ENCODE data around the gene PRMT1.
"Not testable (repeated sequence)": the region's sequence is repeated elsewhere in the genome, so short reads cannot be mapped to it uniquely, and the experiment has no call there.

Gene PRMT1

DNA sequence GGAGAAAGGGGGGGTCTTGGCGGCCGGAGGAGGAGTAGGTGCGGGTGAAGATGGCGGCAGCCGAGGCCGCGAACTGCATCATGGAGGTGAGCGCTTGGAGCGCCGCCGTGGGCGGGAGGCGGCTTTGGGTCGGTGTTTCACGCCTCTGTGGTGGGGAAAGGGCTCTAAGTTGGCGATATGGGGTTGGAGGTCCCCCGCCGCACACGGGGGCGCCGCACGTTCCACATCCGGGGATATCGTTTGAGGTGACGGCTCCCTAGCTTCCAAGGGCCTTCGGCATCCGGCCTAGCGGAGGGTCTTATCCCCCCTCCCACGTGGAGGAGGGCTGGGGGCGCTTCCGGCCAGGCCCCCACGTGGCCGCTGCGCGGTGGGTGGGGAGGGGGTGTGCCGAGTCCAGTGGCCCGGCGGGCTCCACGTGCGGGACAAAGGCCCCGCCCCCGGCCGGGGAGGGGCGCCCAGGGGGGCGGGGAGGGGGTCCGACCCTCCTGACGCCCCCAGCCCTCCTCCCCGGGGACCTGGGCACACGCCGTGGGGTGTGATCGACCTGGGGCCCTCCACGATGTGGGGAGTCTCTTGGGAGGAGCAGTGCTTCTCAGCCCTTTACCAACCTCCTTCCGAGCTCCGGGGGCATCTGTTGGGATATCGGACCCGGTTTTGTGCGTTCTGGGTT lies at the start of gene PRMT1:
Gene PRMT1, plus strand, starts transcription at position 41 of the 670 bp plus-strand sequence. Its CDS starts 10 bp downstream, at position 51.
- no peak for DNase-seq

DNA sequence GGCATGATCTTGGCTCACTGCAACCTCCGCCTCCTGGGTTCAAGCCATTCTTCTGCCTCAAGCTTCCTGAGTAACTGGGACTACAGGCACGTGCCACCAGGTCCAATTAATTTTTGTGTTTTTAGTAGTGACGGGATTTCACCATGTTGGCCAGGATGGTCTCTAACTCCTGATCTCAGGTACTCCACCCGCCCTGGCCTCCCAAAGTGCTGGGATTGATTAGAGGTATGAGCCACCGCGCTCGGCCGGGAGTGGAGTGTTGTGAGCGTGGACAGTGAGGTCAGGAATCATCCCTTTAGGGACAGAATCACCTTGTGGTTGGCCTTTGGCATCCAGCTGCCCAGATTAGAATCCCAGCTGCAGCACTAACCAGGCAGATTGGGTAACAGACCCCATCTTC lies 47.4 kb upstream of the PRMT1 start:
- DNase-seq = no peak

DNA sequence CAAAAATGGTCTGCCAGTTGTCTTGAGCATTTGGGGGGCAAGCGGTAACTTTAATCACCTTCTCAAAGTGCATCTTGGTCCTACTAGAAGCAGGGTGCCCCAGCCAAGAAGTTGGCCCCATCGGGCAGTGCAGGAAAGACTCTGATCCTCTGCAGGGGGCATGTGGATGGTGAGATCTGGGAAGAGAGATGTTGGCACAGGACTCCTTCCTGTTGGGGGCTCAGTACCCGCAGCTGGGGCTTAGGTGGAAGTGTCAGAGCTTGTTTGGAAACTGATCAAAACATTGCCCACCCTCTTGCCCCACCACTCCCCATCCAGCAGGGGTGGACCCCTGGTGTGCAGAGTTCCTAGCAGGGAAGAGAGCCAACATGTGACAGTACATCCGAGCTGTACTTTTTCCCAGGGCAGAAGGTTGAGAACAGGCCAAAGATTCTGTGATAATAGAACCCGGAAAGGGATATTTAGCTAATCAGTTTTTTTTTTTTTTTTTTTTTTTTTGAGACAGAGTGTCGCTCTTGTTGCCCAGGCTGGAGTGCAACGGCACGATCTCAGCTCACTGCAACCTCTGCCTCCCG lies 46.0 kb upstream of the PRMT1 start:
- no peak for DNase-seq

DNA sequence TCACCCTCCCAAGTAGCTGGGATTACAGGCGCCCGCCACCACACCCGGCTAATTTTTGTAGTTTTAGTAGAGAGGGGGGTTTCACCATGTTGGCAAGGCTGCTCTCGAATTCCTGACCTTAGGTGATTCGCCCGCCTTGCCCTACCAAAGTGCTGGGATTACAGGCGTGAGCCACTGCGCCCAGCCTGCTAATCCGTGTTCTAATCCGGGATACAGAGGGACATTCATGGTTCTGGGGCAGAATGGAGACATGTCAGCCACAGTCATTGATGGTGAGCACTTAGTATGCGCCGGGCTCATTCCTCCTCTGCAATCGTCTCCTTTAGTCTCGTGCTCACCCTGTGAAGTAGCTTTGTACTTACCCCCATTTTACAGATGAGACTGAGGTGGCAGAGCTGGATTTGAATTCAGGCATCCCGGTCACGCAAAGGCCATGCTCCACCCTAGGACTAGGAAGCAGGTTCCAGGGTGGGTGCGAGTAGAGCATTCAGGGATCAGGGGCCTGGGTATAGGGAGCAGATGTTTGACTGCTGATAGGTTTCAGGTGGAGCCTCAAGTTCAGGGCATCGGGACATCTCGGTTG lies 45.4 kb upstream of the PRMT1 start:
- DNase-seq = no peak

DNA sequence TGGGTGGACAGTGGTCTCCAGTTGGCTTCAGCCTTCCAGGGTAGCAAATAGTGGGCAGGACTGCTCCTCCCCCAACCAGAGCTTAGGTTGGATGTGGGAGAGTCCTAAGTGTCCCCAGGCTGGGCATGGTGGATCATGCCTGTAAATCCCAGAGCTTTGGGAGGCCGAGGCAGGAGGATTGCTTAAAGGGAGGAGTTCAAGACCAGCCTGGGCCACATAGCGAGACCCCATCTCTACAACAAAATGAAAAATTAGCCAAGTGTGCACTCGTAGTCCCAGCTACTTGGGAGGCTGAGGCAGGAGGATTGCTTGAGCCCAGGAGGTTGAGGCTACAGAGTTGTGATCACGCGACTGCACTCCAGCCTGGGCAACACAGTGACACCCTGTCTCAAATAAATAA lies 44.5 kb upstream of the PRMT1 start:
- no peak for DNase-seq

DNA sequence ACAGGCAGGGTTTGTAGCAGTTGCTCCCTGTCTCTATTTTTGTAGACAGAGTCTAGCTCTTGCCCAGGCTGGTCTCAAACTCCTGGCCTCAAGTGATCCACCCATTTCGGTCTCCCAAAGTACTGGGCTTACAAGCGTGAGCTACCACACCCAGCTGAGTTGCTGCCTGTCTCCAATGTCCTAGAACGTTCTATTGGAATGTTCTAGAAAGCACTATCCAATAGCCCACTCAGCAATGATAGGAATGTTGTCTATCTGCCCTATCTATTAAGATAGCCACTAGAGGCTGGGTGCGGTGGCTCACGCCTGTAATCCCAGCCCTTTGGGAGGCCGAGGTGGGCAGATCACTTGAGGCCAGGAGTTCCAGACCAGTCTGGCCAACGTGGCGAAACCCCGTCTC lies 43.8 kb upstream of the PRMT1 start:
- not testable (repeated sequence) for DNase-seq

DNA sequence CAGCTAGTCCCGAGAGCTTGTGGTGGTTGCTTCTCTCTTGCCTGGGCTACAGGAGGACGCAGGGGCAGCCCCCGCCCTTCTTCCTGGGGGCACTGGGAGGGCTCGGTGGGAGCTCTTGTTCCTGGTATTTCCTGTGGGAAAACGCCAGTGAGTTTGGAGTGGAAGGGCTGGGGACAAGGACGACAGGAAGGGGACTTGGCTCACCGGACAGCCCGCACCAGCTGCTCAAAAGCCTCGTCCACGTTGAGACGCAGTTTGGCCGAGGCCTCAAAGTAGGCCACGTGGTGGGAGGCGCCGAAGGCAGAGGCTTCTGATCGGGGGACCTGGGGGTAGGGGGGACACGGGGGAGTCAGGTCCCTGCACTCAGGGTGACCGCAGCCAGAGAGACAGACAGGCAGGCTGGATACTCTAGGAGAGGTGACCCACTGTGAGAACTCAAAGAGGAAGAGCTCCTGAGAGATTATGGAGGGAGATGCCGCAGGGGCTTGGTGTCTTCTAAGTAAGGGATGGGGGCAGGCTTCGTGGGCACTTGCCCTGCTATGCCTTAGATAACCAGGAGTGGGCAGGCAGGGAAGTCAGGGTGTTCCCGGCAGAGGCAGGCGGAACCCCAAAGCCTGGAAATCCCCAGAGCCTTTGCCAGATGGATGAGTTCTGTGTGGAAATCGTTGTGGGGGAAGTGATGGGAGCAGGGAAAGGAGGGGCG lies 41.4 kb upstream of the PRMT1 start:
- no peak for DNase-seq

DNA sequence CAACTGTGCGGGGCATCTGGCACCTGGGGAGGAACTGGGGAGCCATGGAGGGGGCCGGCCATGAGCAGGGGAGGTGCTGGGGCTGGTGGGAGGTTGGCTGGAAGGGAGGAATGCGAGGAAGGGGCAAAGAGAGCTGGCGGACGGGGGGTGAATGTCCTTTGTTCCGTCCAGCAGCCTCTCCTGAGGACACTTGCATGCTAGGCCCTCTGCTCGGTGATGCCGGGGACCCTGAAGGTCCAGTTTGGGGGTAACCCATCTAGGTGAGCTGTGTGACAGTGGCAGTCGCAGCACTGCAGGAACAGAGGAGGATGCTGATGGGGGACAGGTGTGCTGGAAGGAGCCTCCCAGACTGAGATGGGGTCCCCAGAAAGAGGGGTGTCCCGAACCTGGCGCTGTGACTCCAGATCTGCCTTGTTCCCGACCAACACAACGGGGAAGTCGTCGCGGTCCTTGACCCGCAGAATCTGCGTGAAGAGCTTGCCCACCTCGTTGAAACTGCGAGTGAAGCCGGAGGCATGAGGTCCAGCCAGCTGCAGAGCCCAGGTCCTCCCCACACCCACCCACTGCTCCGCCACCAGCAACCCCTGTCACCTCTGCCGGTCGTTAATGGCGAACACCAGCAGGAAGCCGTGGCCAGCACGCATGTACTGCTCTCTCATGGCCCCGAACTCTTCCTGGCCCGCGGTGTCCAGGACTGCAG lies 40.7 kb upstream of the PRMT1 start:
- DNase-seq = no peak

DNA sequence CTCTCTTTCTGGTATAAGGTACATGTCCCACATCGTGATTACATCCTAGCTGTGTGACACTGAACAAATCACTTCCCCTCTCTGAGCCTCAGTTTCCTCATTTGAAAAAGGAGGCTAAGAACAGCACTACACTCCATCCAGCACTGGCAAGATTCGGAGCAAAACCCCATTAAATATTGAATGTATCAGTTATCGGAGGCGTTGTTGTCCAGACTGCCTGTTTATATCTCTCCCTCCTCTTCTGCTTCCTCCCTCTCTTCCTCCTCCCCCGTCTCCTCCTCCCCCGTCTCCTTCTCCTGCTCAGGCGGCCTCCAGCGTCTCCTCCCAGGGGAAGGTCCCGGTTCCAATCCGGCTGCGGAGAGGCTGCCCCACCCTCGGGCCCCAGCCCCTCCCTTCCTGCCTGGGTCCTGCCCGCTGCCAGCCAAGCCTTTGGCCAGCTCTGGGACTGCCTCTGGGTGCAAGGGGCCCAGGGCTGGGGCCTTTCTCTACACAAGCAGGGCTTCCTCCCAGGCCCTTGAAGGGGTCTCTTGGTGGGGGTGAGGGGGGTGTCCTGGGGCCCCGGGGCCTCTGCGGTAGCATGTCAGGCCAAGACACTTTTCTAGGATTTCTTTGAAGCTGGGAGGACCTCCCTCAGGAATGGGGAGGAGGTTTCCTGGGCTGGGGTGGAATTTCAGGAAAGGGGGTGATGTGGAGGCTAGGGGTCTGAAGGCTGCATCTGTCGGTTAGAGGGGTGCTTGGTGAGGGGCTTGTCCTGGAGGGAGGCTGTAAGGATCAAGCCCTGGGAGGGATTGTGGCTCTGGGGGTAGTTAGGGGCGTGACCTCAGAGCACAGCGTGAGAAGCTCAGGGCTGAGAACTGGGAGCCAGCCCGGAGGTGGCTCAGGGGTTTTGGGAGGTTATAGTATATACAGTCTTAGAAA lies 39.0 kb upstream of the PRMT1 start:
- DNase-seq = no peak

DNA sequence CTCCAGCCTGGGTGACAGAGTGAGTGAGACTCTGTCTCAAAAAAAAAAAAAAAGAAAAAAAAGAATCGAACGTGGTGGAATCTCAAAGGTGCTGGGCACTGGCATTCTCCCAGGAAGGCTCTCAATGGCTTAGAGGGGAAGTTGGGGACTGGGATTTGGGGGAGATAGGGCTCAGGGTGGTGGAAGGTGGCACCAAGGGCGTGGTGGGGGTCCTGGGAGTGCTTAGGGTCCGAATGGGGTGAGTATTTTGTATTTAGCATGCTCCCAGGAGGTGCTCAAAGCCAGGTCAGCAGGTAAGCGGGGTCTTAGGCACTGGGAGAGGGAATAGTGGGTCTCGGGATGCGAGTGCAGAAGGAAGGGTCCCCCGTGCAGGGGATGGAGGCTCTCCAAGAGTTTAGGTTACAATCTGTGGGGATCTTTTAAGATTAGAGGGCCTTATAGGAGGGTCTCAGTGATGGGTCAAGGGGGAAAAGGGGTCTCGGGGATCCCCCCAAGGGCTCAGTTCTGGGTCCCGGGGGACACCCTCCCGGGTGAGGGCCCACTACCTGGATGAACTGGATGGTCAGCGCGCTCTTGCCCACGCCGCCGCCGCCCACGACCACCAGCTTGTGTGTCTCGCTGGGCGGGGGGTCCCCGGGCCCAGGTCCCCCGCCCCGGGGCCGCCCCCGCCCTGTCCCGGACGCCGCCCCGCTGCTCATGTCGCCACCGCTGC lies 37.5 kb upstream of the PRMT1 start:
- DNase-seq = no peak

DNA sequence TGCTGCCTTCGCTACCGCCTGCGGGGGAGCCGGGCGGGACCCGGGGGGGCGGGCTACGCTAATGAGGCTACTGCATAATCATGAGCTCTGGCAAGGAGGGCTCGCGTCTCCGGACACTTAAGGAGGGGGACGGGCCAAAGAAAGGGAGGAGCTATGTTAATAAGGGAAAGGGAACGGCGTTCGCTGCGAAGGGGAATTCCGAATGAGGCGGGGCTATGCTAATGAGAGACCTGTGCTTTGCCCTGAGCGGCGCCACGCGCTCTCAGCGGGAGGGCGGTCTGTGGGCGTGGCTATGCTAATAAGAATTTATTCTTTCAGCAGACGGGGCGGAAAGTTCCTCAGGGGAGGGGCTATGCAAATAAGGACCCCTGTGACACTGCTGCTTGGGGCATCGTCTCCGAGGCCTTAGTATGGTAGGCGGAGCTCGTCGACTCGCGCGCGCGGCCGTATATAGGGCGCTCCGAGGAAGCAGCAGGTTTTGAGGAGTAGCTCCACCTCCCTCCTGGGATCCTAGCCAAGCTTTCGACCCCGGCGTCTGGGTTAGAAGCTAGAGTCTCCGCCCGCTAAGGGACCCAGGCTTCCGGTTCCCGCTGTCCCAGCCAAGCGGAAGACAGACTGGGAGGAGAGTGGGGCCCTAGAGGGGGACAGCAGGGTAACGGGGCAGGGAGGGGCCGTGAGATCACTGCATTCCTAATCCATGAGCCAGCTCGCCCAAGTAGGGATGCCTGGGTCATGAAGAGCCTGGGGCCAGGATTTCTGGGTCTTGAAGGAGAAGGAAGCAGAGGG lies 36.8 kb upstream of the PRMT1 start, which contains the start of gene RRAS:
Gene RRAS, minus strand, starts transcription at position 31 of the 786 bp plus-strand sequence. CDS start 45 bp downstream, outside the sequence.
- peak; percentile 97 to 98 for DNase-seq

DNA sequence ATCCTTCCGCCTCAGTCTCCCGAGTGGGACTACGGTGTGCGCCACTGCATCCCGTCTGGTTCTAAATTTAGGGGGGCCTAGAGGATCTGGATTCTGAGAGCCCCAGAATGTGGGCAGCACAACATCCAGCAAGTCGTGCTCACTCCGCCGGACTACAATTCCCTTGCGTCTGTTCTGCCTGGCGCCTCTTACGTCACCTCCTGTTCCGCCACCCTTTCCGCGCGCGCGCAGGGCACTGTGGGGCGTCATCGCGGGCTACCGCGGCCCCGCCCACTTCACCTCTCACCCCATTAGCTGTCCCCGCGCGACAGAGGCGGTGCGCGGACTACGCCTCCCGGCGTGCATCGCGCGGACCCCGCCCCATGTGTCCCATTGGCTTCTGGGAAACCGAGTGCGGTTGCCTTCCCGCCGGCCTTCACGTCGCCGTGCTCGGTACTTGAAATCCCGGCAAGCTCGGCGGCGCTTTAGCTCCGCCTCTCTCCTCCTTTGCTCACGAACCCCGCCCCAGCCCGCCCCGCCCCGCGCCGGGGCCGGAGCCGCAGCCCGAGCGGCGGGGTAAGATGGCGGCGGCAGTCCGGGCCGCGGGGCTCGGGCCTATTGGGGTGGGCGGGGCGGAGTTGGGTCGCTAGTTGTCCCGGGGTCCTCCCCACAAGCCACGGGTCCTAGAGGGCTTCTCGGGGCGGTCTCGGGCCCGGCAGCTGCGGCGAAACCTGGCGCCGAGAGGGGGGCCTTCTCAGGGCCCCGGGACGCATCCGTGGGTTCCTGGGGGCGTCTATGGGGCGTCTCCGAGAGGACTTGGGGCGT lies 35.2 kb upstream of the PRMT1 start, which contains the start of gene SCAF1:
Gene SCAF1, plus strand, starts transcription at position 522 of the 804 bp plus-strand sequence. CDS start 2,818 bp downstream, outside the sequence.
- DNase-seq = peak; percentile 97 to 99

DNA sequence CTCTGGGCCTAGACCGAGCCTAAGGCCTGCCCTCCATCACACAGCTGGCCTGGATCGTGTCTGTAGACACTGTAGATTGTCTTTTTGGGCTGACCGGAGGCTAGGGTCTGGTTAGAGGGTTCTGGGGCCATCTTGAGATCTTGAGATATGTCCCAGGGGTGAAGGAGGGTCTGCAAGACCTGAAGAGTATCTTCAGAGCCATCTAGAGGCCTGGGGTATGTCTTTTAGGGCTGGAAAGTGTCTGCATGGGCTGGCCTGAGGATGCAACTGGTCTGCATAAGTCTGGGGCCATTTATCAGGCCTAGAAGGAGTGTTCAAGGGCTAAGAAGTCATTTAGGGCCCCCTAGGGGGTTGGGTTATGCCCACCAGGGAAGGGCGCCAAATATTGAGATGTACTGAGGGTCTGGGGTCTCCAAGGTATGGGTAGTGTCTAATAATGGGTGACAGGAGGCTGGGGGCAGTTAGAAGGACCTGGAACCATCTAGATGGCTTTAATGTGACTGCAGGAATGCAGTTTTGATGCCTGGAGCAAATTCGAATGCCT lies 34.5 kb upstream of the PRMT1 start:
- no peak for DNase-seq

DNA sequence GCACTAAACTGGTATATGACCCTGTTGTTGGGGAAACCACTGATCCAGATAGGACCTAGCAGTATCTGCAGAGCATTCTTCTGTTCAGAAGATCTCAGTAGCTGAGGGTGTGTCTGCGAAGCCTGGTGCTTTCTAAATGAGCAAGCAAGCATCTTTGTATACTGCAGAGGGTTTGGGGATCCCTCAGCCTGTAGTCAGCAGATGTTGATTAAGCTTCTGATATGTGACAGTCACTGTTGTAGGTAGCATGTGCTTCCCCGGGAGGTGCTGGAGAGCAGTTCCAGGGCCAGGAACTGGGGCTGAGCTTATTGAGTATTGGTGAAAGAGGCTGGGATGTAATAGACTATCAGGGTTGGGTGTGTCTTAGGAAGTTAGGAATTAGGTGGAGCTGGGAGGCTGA lies 33.6 kb upstream of the PRMT1 start:
- no peak for DNase-seq

DNA sequence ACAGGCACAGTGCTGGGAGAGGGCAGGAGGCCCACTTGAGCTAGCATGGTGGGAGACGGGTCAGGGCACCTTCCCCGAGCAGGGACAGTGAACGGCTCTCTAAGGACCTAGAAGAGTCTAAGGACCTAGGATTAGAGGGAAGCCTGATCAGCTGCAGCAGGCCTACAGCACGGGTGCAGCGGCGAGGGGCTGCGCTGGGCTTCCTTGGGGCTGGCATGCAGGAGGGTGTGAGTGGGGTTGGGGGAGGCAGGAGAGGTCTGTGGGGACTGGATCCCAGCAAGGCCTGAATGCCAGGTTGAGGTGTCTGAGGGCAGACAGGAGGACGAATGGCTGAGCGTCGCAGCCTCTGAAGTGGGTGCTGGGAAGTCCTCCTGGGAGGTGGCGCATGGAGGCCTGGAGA lies 31.5 kb upstream of the PRMT1 start:
- DNase-seq = no peak

DNA sequence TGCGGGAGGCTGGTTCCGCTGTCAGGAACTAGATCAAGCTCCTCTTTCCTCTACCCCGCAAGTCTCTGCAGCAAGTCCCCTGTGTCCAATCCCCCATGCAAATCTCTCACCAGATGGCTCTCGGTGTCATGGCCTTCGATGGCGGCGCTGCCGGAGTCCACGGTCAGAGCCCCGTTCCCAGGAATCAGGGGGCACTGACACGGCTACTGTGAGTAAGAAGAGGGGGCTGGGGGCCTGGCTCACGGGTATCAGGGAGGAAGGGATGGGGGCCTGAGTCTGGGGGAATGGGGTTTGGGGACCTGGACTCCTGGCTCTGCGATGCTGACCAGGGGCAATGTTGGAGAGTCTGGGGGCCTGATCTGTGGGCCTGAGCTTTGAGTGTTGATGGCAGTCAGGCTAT lies 31.1 kb upstream of the PRMT1 start:
- DNase-seq = no peak

DNA sequence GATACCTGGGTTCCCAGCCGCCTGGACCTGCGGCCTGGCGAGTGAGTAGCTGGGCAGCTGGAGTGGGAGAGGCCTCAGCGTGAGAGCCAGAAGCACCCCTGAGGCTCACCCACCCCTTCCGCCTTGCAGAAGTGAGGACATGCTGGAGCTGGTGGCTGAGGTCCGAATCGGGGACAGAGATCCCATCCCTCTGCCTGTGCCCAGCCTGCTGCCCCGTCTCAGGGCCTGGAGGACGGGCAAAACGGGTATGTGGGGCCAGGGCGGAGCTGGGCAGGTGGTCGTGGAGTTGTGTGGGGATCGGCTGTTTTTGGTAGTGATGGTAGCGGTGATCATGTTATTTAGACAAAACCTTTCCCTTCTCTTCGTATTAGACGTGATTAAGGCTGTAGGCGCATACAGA lies 30.5 kb upstream of the PRMT1 start:
- no peak for DNase-seq

DNA sequence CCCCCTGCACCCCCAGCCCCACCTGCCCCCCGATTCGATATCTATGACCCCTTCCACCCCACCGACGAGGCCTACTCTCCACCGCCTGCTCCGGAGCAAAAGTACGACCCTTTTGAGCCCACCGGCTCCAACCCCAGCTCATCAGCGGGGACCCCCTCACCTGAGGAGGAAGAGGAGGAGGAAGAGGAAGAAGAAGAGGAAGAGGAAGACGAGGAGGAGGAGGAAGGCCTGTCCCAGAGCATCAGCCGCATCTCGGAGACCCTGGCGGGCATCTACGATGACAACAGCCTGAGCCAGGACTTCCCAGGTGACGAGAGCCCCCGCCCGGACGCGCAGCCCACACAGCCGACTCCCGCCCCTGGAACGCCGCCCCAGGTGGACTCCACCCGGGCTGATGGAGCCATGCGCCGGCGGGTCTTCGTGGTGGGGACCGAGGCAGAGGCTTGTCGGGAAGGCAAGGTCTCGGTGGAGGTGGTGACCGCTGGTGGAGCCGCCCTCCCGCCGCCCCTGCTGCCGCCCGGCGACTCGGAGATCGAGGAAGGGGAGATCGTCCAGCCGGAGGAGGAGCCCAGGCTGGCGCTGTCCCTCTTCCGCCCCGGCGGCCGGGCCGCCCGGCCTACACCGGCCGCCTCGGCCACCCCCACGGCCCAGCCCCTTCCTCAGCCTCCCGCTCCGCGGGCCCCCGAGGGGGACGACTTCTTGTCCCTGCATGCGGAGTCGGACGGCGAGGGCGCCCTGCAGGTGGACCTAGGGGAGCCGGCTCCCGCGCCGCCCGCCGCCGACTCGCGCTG lies 25.8 kb upstream of the PRMT1 start:
- no peak for DNase-seq
